Heart right ventricle (tissue), 16 donors: ENCODE measurements around the gene AGRN. TPM values are rescaled to one million over a fixed set of nuclear protein-coding genes. Genes with fewer than 3 reads are reported as not detected.

Experiments used
- ATAC-seq, 8 donors: fragments of 200-7000 bp; cut with Tn5 transposase; one replicate each; pipeline ENCODE4 v1.9.1; 2020; ENCODE audit warnings: mild to moderate bottlenecking in 8 of 8, moderate library complexity in 8 of 8, moderate number of reproducible peaks in 1 of 8
- DNase-seq, 2 donors: peaks; one replicate each; pipeline ENCODE4 v3.0.0-alpha.2; 2020
- H3K27ac ChIP-seq, 10 donors: fragments of 200-600 bp; sonication (generic) in 2 of 10; one replicate each; pipeline versions ENCODE4 v1.5.0 to v1.8.0; 2020 to 2022; ENCODE audit warnings: mild to moderate bottlenecking in 3 of 10
- H3K27me3 ChIP-seq, 7 donors: fragments of 200-600 bp; one replicate each; pipeline ENCODE4 v1.8.0; 2021 to 2022; ENCODE audit warnings: mild to moderate bottlenecking in 2 of 7
- H3K36me3 ChIP-seq, 9 donors: fragments of 200-600 bp; sonication (generic) in 1 of 9; one replicate each; pipeline versions ENCODE4 v1.5.0 to v1.8.0; 2020 to 2022; ENCODE audit warnings: mild to moderate bottlenecking in 2 of 9
- H3K4me1 ChIP-seq, 9 donors: fragments of 200-600 bp; sonication (generic) in 1 of 9; one replicate each; pipeline versions ENCODE4 v1.5.0 to v1.8.0; 2020 to 2022; ENCODE audit warnings: mild to moderate bottlenecking in 4 of 9
- H3K4me3 ChIP-seq, 10 donors: fragments of 200-600 bp; sonication (generic) in 2 of 10; one replicate each; pipeline versions ENCODE4 v1.5.0 to v1.8.0; 2020 to 2022; ENCODE audit warnings: mild to moderate bottlenecking in 7 of 10, moderate library complexity in 2 of 10
- H3K9me3 ChIP-seq, 11 donors: fragments of 200-600 bp in 10 of 11; sonication (generic) in 2 of 11; one replicate each; pipeline versions ENCODE4 v1.5.0 to v1.8.0; 2013 to 2022; ENCODE audit warnings: mild to moderate bottlenecking in 2 of 11, control low read depth in 1 of 11, moderate library complexity in 1 of 11
- CTCF ChIP-seq, 9 donors: fragments of 200-600 bp; sonication (generic) in 2 of 9; IDR thresholded peaks; one replicate each; pipeline versions ENCODE4 v1.5.0 to v1.8.0; 2021 to 2022; ENCODE audit warnings: antibody characterized with exemption in 9 of 9, mild to moderate bottlenecking in 5 of 9, moderate library complexity in 1 of 9
- WGBS, 2 donors: extraction: QIAGEN DNeasy Blood & Tissue Kit; methylation state at CpG; one replicate each; pipeline ENCODE4 v1.1.7; 2013; ENCODE audit warnings: inconsistent platforms in 1 of 2; 5-methylcytosine and 5-hydroxymethylcytosine counted together
- intact Hi-C, 10 donors: fragments of 100-400 bp; cut with DNase I; formaldehyde crosslinking; loops; one replicate each; pipeline versions ENCODE4 v1.11.1 to v1.14.2; 2022
- polyA plus RNA-seq, 2 donors: library from polyadenylated mRNA; stranded (reverse); fragments of 200-250 nt; gene quantifications; one replicate each; pipeline ENCODE4 v1.2.3, GENCODE V29; 2013
- total RNA-seq, 10 donors: library from RNA; stranded (reverse); fragmentation: NEBNext Ultra II Directional in 3 of 10; extraction: Animal tissue kit (Norgen Biotek cat#: 25700) in 3 of 10; gene quantifications; one replicate each; pipeline versions ENCODE4 v1.2.1 to v1.2.4, GENCODE V29; 2021 to 2023
- donor health status: Arrhythmogenic right ventricular cardiomyopathy.
- donor health status: ischemic (EF 13 %, LVEDD 7.1; RV severe dilation, severe dysfunction).
- donor health status: healthy with polysubstance abuse.
- donor health status: DM: no; HTN: yes; CAD: no.
- donor health status: DM: no; HTN: no; CAD: no.
- donor health status: ischemic (EF 25% LVEDD 6.9; RV normal size, moderate dysfunction).
- donor health status: ischemic (EF 25% LVEDD 5.7; RV mildly dilated, moderate dysfunction).
- donor health status: healthy.
- donor health status: DM: yes; HTN: yes; CAD: no.
- donor health status: Ischemic cardiomyopathy.
- donor health status: ischemic (EF 35%, LVEDD 5.7; RV mildly dilated, moderate dysfunction).
- donor health status: nonischemic (EF 11% LVEDD 7.7; RV severe dilation, severe dysfunction).
- donor health status: DM: yes; HTN: yes; CAD: no.
- donor health status: PGD.
- donor health status: ischemic (EF 29% LVEDD 5.4; RV normal size, mild dysfunction).
- donor health status: nonischemic (EF 23%, LVEDD 6.1; RV moderate dilation, normal function).

AGRN gene
- total and polyA plus RNA-seq, 12 donors, result 11.5 to 33.9 (median 18.3) TPM

- no peak for DNase-seq
- WGBS, 2 donors, result 86 to 87% methylated on average over 30 of the region's 30 CpGs
- H3K36me3 ChIP-seq, result peaks cover 0 to 30% (median 0%) of the 10 kb centered on the region in 9 donors
- ATAC-seq, result no peak
- intact Hi-C loops, result loop anchor here in 1 of 10 donors (10.0 kb wide), 1 partner anchor 257 kb away; no protein-coding TSS in a partner anchor
- no peak for TF ChIP-seq CTCF (IDR thresholded peaks at IDR 0.05)
- no peaks in the 10 kb centered on the region for H3K9me3 ChIP-seq
- H3K4me1 ChIP-seq, result peaks cover 12 to 46% (median 23%) of the 10 kb centered on the region in 9 donors
- H3K27ac ChIP-seq, result no peak overlapping the region
- no peak overlapping the region for H3K4me3 ChIP-seq
- H3K27me3 ChIP-seq, result peaks cover 0 to 79% (median 12%) of the 10 kb centered on the region in 7 donors
These were observed 17.7 kb downstream of the AGRN start for GRCh38 chr1:1037366-1038327.

GRCh38 chr1:1038694-1039093, 18.8 kb downstream of the AGRN start:
- Histone ChIP-seq H3K4me1 (peaks cover 9 to 41% (median 21%) of the 10 kb centered on the region in 9 donors), H3K27me3 (peaks cover 0 to 69% (median 12%) of the 10 kb centered on the region in 7 donors), H3K9me3 (no peaks in the 10 kb centered on the region), H3K4me3 (no peak overlapping the region), H3K27ac (no peak overlapping the region), H3K36me3 (peaks cover 0 to 40% (median 0%) of the 10 kb centered on the region in 9 donors)
- TF ChIP-seq CTCF (IDR thresholded peaks at IDR 0.05), result no peak
- ATAC-seq, result no peak
- 89 to 90% methylated on average over 6 of the region's 6 CpGs for WGBS, 2 donors
- no peak for DNase-seq
- intact Hi-C loops, result loop anchor here in 1 of 10 donors (10.0 kb wide), 1 partner anchor 256 kb away; no protein-coding TSS in a partner anchor

- no peak for TF ChIP-seq CTCF (IDR thresholded peaks at IDR 0.05)
- DNase-seq (no peak), ATAC-seq (no peak)
- peaks cover 0 to 62% (median 6%) of the 10 kb centered on the region in 7 donors for H3K27me3 ChIP-seq
- peaks cover 9 to 35% (median 18%) of the 10 kb centered on the region in 9 donors for H3K4me1 ChIP-seq
- intact Hi-C loops, result loop anchor here in 1 of 10 donors (10.0 kb wide), 1 partner anchor 255 kb away; no protein-coding TSS in a partner anchor
- H3K36me3 ChIP-seq, result peaks cover 0 to 46% (median 0%) of the 10 kb centered on the region in 9 donors
- no peak overlapping the region for H3K27ac ChIP-seq
- H3K9me3 ChIP-seq, result no peaks in the 10 kb centered on the region
- peak overlapping the region in 1 of 10 donors; percentile 49 for H3K4me3 ChIP-seq
- 55 to 63% methylated on average over 16 to 17 of the region's 17 CpGs for WGBS, 2 donors
These were observed 19.4 kb downstream of the AGRN start for GRCh38 chr1:1039145-1039910.
